T-helper 9 cell (primary cell): ENCODE data around the gene DMD.

Experiments used
- DNase-seq: peaks from one replicate; pipeline ENCODE4 v3.0.0-alpha.2; 2020

The DMD gene

GRCh38 chrX:31200430-31200829 lies 2010.9 kb downstream of the DMD start:
- no peak for DNase-seq

DNA sequence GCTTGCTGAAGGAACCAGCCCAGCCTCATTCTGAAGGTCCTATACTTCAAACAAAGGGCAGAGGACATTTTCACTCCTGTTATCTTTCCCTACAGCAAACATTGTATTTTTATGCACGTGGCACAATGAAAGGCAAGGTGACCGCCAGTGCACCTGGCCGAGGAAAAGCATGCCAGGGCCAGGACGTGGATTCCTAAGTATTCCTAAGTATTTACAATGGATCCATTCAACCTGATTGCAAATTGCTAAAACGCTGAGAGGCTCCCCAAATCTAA lies 2011.6 kb downstream of the DMD start:
- no peak for DNase-seq

GRCh38 chrX:31199056-31199839 lies 2012.1 kb downstream of the DMD start:
- no peak for DNase-seq

GRCh38 chrX:31190221-31190975 lies 2021.0 kb downstream of the DMD start:
- no peak for DNase-seq

GRCh38 chrX:31186693-31187338 lies 2024.5 kb downstream of the DMD start:
- DNase-seq, result no peak

DNA sequence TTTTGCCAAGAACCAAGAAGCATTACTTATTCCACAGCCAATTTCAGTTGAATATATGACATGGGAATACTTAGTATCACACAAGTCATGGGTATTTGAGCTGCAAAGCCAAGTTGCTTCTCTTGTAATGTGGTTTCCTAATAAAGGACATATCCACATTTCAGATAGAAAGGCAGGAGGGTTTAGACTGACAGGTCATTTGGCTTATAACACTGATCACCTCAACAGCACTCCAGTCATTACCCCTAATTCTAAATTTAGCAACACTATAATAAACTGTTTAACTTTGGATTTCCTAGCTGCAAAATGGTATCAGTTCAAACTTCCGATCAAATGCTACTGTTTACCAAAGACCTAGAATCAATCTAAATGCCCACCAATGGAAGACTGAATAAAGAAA lies 2025.5 kb downstream of the DMD start:
- DNase-seq, result no peak

- DNase-seq, result no peak
Measured at GRCh38 chrX:31181377-31182000, 2029.9 kb downstream of the DMD start.

DNA sequence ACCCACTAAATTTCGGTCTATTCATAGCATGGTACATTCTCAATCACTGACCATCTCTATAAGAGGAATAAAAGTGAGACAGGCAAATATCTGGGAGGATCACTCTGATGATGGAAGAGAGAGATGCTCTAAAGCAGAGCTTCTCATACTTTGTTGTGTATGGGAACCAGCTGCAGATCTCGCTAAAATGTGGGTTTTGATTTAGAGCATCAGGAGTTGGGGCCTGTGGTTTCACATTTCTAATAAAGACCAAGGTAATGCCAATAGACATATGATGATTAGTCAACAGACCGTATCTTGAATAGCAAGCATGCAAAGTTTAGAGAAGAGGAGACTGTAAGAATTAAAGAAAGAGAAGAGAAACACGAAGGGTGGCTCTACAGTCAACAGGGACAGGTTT lies 2032.1 kb downstream of the DMD start:
- no peak for DNase-seq

DNA sequence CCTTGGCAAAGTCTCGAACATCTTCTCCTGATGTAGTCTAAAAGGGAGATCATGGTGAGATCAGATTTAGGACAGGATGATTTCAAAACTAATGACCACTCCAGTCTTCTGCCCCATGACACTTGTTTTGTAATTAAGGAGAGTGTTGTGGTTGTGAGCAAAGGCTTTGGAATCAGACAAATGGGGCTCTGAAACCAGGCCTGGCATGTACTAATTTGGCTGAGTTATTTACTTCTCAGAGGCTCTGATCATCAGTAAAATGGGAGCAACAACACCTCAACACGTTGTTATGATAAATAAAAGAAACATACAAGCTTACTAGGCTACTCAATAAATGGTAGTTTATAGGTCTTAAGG lies 2032.6 kb downstream of the DMD start:
- DNase-seq, result no peak

GRCh38 chrX:31178064-31178768 lies 2033.1 kb downstream of the DMD start:
- no peak for DNase-seq

- no peak for DNase-seq
Measured at GRCh38 chrX:31170792-31171191, 2040.6 kb downstream of the DMD start.

DNA sequence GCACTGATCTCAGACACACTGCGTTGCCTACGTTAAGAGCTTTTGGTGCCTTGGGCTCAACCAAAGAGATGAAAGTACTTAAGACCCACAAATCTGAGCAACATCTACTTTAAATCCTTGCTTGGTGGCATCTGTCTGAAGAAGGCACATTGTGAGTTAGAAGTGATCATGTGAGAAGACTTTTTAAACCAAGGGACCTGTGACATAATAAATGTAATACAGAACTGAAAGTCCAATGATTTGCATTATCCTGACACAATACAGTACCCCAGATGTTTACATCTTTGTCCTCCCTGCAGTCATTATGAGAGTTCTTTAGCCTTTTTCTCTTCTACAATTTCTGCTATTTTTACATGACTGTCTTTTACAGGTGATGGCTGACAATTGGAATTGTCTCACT lies 2042.8 kb downstream of the DMD start:
- no peak for DNase-seq

- no peak for DNase-seq
Measured at GRCh38 chrX:31166832-31167231, 2044.5 kb downstream of the DMD start.

DNA sequence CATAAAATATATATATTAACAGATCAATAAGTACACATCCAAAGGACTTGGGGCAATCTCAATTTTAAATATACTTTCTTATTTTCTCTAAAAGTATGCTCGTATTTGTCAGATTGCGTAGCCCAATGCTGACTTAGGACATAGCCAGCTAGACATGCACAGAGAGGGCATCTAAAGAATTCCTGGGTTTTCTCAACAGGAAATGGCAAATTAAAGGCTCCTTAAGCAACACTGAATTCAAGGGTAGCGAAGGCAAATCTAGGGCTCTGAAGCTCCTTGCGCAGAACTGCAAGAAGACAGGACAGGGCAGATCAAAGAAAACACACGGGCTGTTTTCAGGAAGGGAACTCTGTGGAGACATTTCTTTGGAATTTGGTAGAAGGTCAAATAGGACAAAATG lies 2044.9 kb downstream of the DMD start:
- no peak for DNase-seq

DNA sequence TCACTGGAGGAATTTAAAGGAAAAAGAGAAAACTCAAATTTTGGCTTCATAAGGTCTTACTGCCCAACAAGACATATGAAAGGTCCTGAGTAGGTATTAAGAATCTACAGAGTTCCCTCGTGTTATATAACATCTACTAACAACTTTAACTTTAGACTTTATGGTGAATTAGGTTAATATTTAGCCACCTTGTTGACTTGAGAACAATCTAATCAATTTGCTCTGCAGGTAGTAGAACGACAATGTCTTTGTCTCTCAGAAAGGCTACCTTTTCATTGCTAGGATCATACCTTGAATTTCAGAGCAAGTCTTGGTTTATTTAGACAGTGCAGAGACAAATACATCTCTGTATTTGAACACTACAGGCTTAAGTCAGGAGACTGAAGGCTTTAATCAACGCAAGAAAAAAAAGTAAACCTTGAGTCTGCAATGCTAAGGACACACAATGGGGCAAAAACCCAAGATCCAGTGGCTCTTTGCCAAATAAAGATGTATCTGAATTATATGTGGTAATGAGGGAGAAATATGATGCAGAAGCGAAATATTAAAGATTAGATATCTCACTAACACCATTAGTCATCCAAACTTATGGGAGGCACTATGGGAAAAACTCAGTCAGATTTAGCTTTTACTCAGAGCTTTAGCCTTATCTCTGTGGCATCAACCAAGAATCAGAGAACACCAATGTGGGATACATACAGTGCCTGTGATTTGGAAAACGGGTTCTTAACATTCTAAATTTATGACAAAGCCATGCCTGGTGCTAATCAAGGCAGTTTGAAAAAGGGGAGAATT lies 2045.9 kb downstream of the DMD start:
- no peak for DNase-seq

- DNase-seq, result no peak
Measured at GRCh38 chrX:31154946-31155345, 2056.4 kb downstream of the DMD start.

DNA sequence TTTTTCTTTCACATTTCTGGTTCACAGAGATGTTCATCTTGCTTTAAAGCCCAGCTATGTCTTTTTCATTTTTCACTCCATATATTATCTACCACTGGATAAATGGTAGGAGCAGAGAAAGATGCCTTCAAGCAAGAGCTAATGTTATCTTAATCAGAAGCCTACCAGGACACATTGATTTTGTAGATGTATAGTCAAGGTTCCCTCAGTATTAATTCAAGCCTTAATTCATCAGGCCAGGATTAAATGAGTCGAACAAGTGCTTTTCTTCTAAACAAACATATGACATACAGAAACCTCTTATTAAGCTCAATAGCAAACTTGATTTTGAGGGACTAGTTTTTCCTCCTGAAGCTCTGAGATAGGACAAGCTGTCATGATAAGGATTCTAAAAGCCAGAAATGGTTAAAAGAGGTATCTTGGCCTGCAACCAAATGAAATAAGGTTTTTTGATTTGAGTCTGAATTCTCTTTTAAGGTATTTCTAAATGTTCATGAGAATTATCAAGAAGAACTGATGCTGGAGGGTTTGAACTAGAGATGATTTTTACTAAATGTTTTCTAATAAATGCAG lies 2057.8 kb downstream of the DMD start:
- DNase-seq, result no peak

- no peak for DNase-seq
Measured at GRCh38 chrX:31147175-31147574, 2064.2 kb downstream of the DMD start.

- no peak for DNase-seq
Measured at GRCh38 chrX:31139961-31140360, 2071.4 kb downstream of the DMD start.

DNA sequence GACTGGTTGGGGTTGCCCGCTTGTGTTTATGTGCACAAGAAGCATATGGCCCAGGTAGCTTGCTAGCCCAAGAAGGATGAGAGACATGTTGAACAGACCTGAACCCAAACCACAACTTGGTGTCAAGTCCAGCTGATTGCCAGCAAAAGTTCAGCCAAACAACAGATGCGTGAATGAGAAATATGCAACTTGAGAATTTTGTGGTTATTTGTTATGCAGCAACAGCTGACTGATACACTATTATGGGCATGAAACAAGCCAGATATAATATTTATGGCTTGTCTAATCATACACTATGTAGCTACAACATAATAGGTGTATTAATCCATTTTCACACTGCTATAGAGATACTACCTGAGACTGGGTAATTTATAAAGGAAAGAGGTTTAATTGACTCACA lies 2073.2 kb downstream of the DMD start:
- no peak for DNase-seq

DNA sequence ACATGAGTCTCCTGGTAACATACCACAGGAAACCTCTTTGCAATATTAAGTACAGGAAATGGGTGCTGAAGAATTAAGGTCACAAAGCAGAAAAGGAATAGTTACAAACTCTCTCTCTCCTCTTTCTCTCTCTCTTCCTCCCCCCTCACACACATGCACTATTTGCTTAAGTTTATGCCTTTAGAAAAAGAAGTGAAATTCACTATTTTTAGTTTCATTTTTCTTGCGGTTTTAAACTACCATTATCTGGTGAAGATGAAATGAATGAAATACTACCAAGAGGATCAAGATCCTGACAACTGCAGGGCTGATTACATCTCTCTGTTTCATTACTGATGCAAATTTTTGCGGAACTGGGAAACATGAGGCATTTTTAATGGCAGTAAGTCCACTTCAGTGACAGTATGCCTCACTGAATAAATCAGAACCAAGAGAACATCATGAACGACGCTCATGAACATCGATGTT lies 2075.2 kb downstream of the DMD start:
- DNase-seq, result no peak

GRCh38 chrX:31132821-31133241 lies 2078.5 kb downstream of the DMD start:
- no peak for DNase-seq
